CD4-positive, alpha-beta memory T cell (primary cell): Measurements from ENCODE around the gene SLC38A2. TPM values are rescaled to one million over a fixed set of nuclear protein-coding genes. Genes with fewer than 3 reads are reported as not detected.

ENCODE experiments used
- CTCF ChIA-PET: fragments of 350-600 bp; sonication (Branson Sonifier 250); formaldehyde crosslinking; loops from one replicate; lab custom pipeline; 2021; ENCODE audit warnings: inconsistent platforms; ENCODE audit not compliant: partially characterized antibody; lab: Charles Lee
- POLR2A ChIA-PET: fragments of 350-600 bp; sonication (Branson Sonifier 250); formaldehyde crosslinking; loops from one replicate; lab custom pipeline; 2021; ENCODE audit not compliant: partially characterized antibody; lab: Charles Lee
- DNase-seq, 5 donors: peaks; one replicate each; pipeline versions ENCODE4 v3.0.0 to v3.0.0-alpha.2; 2020 to 2022; ENCODE audit warnings: mixed read lengths in 1 of 5
- H3K27ac ChIP-seq: one replicate; pipeline ENCODE4 v1.7.0; 2013; ENCODE audit warnings: low read depth, low read length
- H3K27me3 ChIP-seq: 2 replicates; pipeline ENCODE4 v1.7.0; 2013; ENCODE audit warnings: mild to moderate bottlenecking, low read length, moderate library complexity; ENCODE audit not compliant: insufficient read depth
- H3K36me3 ChIP-seq: 2 replicates; pipeline ENCODE4 v1.7.0; 2013; ENCODE audit warnings: mild to moderate bottlenecking, low read length, moderate library complexity; ENCODE audit not compliant: insufficient read depth
- H3K4me1 ChIP-seq: 2 replicates; pipeline ENCODE4 v1.7.0; 2013; ENCODE audit warnings: mild to moderate bottlenecking, low read length, moderate library complexity; ENCODE audit not compliant: insufficient read depth
- H3K4me3 ChIP-seq, 2 donors: one replicate each; pipeline ENCODE4 v1.7.0; 2013; ENCODE audit warnings: low read length in 2 of 2, mild to moderate bottlenecking in 1 of 2
- H3K9me3 ChIP-seq, 2 donors: one replicate each; pipeline ENCODE4 v1.7.0; 2013; ENCODE audit warnings: low read length in 2 of 2, control low read depth in 1 of 2; ENCODE audit not compliant: control insufficient read depth in 1 of 2
- H3K27ac Mint-ChIP-seq, 7 donors: one replicate each; pipeline ENCODE4 v1.8.0; 2020 to 2021; ENCODE audit warnings: mixed read lengths in 7 of 7, mild to moderate bottlenecking in 6 of 7, inconsistent platforms in 3 of 7, moderate library complexity in 3 of 7
- H3K27me3 Mint-ChIP-seq, 2 donors: one replicate each; pipeline ENCODE4 v1.8.0; 2020 to 2021; ENCODE audit warnings: mixed read lengths in 2 of 2
- H3K36me3 Mint-ChIP-seq, 2 donors: one replicate each; pipeline ENCODE4 v1.8.0; 2020 to 2021; ENCODE audit warnings: mixed read lengths in 2 of 2, inconsistent platforms in 1 of 2, mild to moderate bottlenecking in 1 of 2
- H3K4me1 Mint-ChIP-seq, 4 donors: one replicate each; pipeline ENCODE4 v1.8.0; 2020 to 2021; ENCODE audit warnings: mixed read lengths in 4 of 4, mild to moderate bottlenecking in 1 of 4
- H3K4me3 Mint-ChIP-seq, 8 donors: one replicate each; pipeline ENCODE4 v1.8.0; 2020 to 2021; ENCODE audit warnings: mixed read lengths in 8 of 8, mild to moderate bottlenecking in 7 of 8, moderate library complexity in 6 of 8, inconsistent platforms in 3 of 8
- H3K9me3 Mint-ChIP-seq, 8 donors: one replicate each; pipeline ENCODE4 v1.8.0; 2020 to 2021; ENCODE audit warnings: mixed read lengths in 8 of 8, mild to moderate bottlenecking in 5 of 8, inconsistent platforms in 3 of 8, moderate library complexity in 1 of 8
- intact Hi-C: fragments of 100-400 bp; cut with micrococcal nuclease; formaldehyde crosslinking; loops from one replicate; pipeline ENCODE4 v1.15.1; 2023
- polyA plus RNA-seq, 2 donors: library from polyadenylated mRNA; unstranded; fragments of 300-500 nt; fragmentation: Illumina TruSeq; gene quantifications; one replicate each; pipeline ENCODE4 v1.2.3, GENCODE V29; 2021
- total RNA-seq, 2 experiments: library from RNA; stranded (reverse); gene quantifications; one replicate each; pipeline ENCODE4 v1.2.3, GENCODE V29; 2021

Gene SLC38A2
- total and polyA plus RNA-seq, 4 experiments from 2014 or later: 46.8 to 208 (median 137) TPM

DNA sequence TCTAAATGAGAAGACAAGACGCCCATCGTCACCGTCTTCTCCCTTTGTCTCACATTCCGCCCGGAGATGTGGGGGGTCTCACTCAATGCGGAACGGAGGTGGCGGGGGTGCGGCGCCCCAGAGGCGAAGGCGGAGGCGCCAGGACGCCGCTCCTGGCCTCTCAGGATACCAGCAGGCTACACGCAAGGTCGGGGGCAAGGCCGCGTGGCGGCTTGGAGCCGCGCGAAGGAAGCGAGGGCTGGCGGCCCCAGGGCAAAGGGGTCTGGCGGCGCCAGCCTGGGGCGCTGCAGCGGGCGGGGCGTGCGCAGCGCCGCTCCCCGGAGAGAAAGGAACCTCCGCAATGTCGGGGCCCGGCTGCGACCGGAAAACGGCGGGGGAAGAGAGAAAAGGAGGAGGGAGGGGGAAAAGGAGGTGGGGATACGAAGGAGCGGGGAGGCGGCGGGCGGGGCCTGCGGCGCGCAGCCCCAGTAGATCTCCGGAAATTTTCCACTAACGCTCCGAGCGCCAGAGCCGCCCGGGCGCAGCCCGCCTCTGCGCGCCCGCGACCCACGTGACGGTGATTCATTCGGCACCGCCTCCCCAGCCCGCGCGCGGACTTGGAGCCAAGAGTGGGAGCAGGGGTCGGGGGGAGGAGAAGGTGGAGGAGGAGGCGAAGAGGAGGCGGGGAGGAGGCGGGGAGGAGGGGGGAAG lies 10.5 kb upstream of the SLC38A2 start:
- peaks cover 0 to 8% of the 10 kb centered on the region in 2 donors for H3K36me3 Mint-ChIP-seq
- no peaks in the 10 kb centered on the region for H3K9me3 Mint-ChIP-seq
- peak overlapping the region; percentile 87 to 98 (median 97) for H3K27ac Mint-ChIP-seq
- peaks cover 19 to 31% (median 25%) of the 10 kb centered on the region in 4 donors for H3K4me1 Mint-ChIP-seq
- Histone ChIP-seq H3K36me3 (no peaks in the 10 kb centered on the region), H3K4me1 (peaks cover 19% of the 10 kb centered on the region), H3K9me3 (no peaks in the 10 kb centered on the region), H3K27ac (peak overlapping the region; percentile 83), H3K4me3 (peak overlapping the region; percentile 26 to 78), H3K27me3 (no peaks in the 10 kb centered on the region)
- no peaks in the 10 kb centered on the region for H3K27me3 Mint-ChIP-seq
- POLR2A ChIA-PET: interaction anchor here (0.7 to 5.9 kb wide), 11 partner anchors 10 to 393 kb away, joined by 3 to 114 read pairs (median 5); partner anchors contain the start of genes SCAF11, SLC38A1 and SLC38A2
- intact Hi-C loops: loop anchor here (1.0 kb wide), 3 partner anchors 11 to 393 kb away; partner anchors contain the start of genes SCAF11 and SLC38A2
- H3K4me3 Mint-ChIP-seq: peak overlapping the region; percentile 82 to 94 (median 90)
- CTCF ChIA-PET: interaction anchor here (0.7 to 1.2 kb wide), 3 partner anchors 11 to 279 kb away, joined by 3 to 8 read pairs (median 7); no protein-coding TSS in a partner anchor
- DNase-seq: peak; percentile 88 to 95 (median 90)

GRCh38 chr12:46382408-46382963 lies 9.9 kb upstream of the SLC38A2 start:
- ChIA-PET CTCF (interaction anchor here (0.7 kb wide), 1 partner anchor 11 kb away, joined by 3 read pairs; no protein-coding TSS in a partner anchor), POLR2A (interaction anchor here (0.7 to 5.9 kb wide), 5 partner anchors 11 to 392 kb away, joined by 3 to 114 read pairs (median 9); partner anchors contain the start of genes SCAF11 and SLC38A2)
- Histone ChIP-seq H3K27ac (peak overlapping the region; percentile 83), H3K4me3 (peak overlapping the region in 1 of 2 donors; percentile 78), H3K4me1 (peaks cover 16% of the 10 kb centered on the region), H3K36me3 (no peaks in the 10 kb centered on the region), H3K27me3 (no peaks in the 10 kb centered on the region), H3K9me3 (no peaks in the 10 kb centered on the region)
- DNase-seq: peak in 1 of 5 donors; percentile 39
- Mint-ChIP-seq H3K4me1 (peaks cover 14 to 25% (median 22%) of the 10 kb centered on the region in 4 donors), H3K27me3 (no peaks in the 10 kb centered on the region), H3K4me3 (peak overlapping the region; percentile 82 to 94 (median 90)), H3K9me3 (no peaks in the 10 kb centered on the region), H3K36me3 (peaks cover 0 to 6% of the 10 kb centered on the region in 2 donors), H3K27ac (peak overlapping the region; percentile 87 to 98 (median 97))
- intact Hi-C loops: no loop called here

GRCh38 chr12:46380881-46381280 lies 8.3 kb upstream of the SLC38A2 start:
- Histone ChIP-seq H3K36me3 (no peaks in the 10 kb centered on the region), H3K27ac (no peak overlapping the region), H3K4me3 (no peak overlapping the region), H3K9me3 (no peaks in the 10 kb centered on the region), H3K27me3 (no peaks in the 10 kb centered on the region), H3K4me1 (peaks cover 16% of the 10 kb centered on the region)
- intact Hi-C loops: no loop called here
- H3K9me3 Mint-ChIP-seq: no peaks in the 10 kb centered on the region
- CTCF ChIA-PET: no interaction called here
- DNase-seq: no peak
- peak overlapping the region in 1 of 8 donors; percentile 15 for H3K4me3 Mint-ChIP-seq
- POLR2A ChIA-PET: interaction anchor here (0.6 to 5.9 kb wide), 2 partner anchors 9 to 112 kb away, joined by 3 to 114 read pairs; partner anchors contain the start of genes SLC38A1 and SLC38A2
- H3K27me3 Mint-ChIP-seq: no peaks in the 10 kb centered on the region
- H3K36me3 Mint-ChIP-seq: peaks cover 0 to 6% of the 10 kb centered on the region in 2 donors
- H3K4me1 Mint-ChIP-seq: peaks cover 13 to 19% (median 16%) of the 10 kb centered on the region in 4 donors
- H3K27ac Mint-ChIP-seq: peak overlapping the region in 3 of 7 donors; percentile 35 to 97 (median 48)

DNA sequence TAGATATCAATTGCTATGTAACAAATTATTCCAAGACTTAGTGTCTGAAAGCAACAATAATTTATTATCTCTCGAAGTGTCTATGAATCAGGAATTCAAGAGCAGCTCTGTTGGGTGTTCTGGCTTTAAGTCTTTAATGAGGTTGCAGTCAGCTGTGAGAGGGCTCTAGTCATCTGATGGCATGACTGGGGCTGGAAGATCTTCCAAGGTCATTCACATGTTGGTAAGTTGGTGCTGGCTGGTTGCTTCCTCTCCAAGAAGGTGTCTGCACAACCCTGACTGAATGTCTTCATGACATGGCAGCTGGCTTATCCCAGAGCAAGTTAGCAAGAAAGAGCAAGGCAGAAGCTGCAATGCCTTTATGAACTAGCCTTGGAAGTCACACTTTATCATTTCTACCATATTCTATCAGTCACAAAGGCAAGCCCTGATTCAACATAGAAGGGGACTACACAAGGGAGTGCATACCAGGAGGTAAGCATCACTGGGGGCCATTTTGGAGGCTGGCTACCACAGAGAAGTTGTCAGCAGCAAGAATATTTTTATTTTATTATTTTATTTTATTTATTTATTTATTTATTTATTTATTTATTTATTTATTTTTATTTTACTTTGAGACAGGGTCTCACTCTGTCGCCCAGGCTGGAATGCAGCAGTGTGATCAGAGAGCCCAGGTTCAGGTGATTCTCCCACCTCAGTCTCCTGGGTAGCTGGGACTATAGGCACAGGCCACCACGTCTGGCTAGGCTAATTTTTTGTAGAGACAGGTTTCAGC lies 7.6 kb upstream of the SLC38A2 start:
- H3K4me3 Mint-ChIP-seq: no peak overlapping the region
- Histone ChIP-seq H3K27me3 (no peaks in the 10 kb centered on the region), H3K36me3 (no peaks in the 10 kb centered on the region), H3K4me1 (peaks cover 16% of the 10 kb centered on the region), H3K27ac (no peak overlapping the region), H3K4me3 (no peak overlapping the region), H3K9me3 (no peaks in the 10 kb centered on the region)
- H3K4me1 Mint-ChIP-seq: peaks cover 13 to 19% (median 14%) of the 10 kb centered on the region in 4 donors
- ChIA-PET POLR2A (interaction anchor here (0.6 to 5.9 kb wide), 3 partner anchors 8 to 111 kb away, joined by 3 to 114 read pairs (median 3); partner anchors contain the start of genes SLC38A1 and SLC38A2), CTCF (no interaction called here)
- H3K9me3 Mint-ChIP-seq: no peaks in the 10 kb centered on the region
- DNase-seq: no peak
- no peaks in the 10 kb centered on the region for H3K27me3 Mint-ChIP-seq
- H3K27ac Mint-ChIP-seq: peak overlapping the region in 3 of 7 donors; percentile 8 to 66 (median 36)
- H3K36me3 Mint-ChIP-seq: peaks cover 0 to 6% of the 10 kb centered on the region in 2 donors
- intact Hi-C loops: no loop called here

DNA sequence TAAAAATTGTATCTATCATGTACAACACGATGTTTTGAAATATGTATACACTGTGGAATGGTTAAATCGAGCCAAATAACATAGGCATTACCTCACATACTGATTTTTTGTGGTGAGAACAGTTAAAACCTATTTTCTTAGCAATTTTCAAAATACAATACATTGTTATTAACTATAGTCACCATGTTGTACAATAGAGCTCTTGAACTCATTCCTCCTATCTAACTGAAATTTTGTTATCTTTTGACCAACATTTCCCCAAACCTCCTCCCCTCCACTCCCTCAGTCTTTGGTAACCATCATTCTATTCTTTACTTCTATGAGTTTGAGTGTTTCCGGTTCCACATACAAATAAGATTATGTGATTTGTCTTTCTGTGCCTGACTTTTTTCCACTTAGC lies 6.8 kb upstream of the SLC38A2 start:
- H3K9me3 ChIP-seq: no peaks in the 10 kb centered on the region
- peaks cover 17% of the 10 kb centered on the region for H3K4me1 ChIP-seq
- Mint-ChIP-seq H3K36me3 (peaks cover 0 to 6% of the 10 kb centered on the region in 2 donors), H3K4me3 (no peak overlapping the region), H3K27ac (no peak overlapping the region), H3K27me3 (no peaks in the 10 kb centered on the region), H3K9me3 (no peaks in the 10 kb centered on the region), H3K4me1 (peaks cover 18 to 23% (median 18%) of the 10 kb centered on the region in 4 donors)
- H3K27ac ChIP-seq: no peak overlapping the region
- no peak for DNase-seq
- CTCF ChIA-PET: no interaction called here
- POLR2A ChIA-PET: no interaction called here
- intact Hi-C loops: loop anchor here (10.0 kb wide), 1 partner anchor 205 kb away; no protein-coding TSS in a partner anchor
- no peak overlapping the region for H3K4me3 ChIP-seq
- no peaks in the 10 kb centered on the region for H3K36me3 ChIP-seq
- no peaks in the 10 kb centered on the region for H3K27me3 ChIP-seq

DNA sequence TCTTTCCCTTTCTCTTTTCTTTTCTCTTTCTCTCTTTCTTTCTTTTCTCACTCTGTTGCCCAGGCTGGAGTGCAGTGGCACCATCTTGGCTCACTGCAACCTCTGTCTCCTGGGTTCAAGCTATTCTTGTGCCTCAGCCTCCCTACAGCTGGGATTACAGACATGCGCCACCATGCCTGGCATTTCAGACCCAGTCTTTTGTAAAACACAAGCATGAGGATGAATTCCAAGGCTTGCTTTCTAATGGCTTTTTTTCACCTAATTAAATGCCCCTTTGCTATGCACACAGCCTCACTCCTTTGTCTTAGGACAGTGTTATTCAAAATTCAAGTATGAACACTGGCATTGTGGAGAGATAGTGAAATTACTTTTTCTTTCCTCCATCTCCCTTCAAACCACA lies 6.0 kb upstream of the SLC38A2 start:
- CTCF ChIA-PET: no interaction called here
- peaks cover 0 to 2% of the 10 kb centered on the region in 2 donors for H3K36me3 Mint-ChIP-seq
- H3K4me3 Mint-ChIP-seq: no peak overlapping the region
- POLR2A ChIA-PET: no interaction called here
- H3K27ac ChIP-seq: no peak overlapping the region
- no peaks in the 10 kb centered on the region for H3K27me3 ChIP-seq
- no peaks in the 10 kb centered on the region for H3K36me3 ChIP-seq
- no peaks in the 10 kb centered on the region for H3K27me3 Mint-ChIP-seq
- peaks cover 21% of the 10 kb centered on the region for H3K4me1 ChIP-seq
- no peak overlapping the region for H3K4me3 ChIP-seq
- H3K4me1 Mint-ChIP-seq: peaks cover 20 to 23% (median 22%) of the 10 kb centered on the region in 4 donors
- H3K27ac Mint-ChIP-seq: peak overlapping the region in 2 of 7 donors; percentile 49 to 53
- intact Hi-C loops: loop anchor here (10.0 kb wide), 1 partner anchor 206 kb away; no protein-coding TSS in a partner anchor
- no peaks in the 10 kb centered on the region for H3K9me3 ChIP-seq
- DNase-seq: no peak
- no peaks in the 10 kb centered on the region for H3K9me3 Mint-ChIP-seq
